B cell (primary cell): ENCODE measurements around the gene MRAP2. TPM values are rescaled to one million over a fixed set of nuclear protein-coding genes. Genes with fewer than 3 reads are reported as not detected.

Source experiments
- ATAC-seq: fragments of 200-7000 bp; cut with Tn5 transposase; one replicate; pipeline ENCODE4 v1.10.0; 2021; ENCODE audit warnings: low read depth, mild to moderate bottlenecking, moderate number of reproducible peaks, moderate library complexity
- CTCF ChIA-PET: fragments of 350-600 bp; sonication (Branson Sonifier 250); formaldehyde crosslinking; loops from one replicate; lab custom pipeline; 2021; ENCODE audit warnings: antibody characterized with exemption, inconsistent platforms; lab: Charles Lee
- POLR2A ChIA-PET: fragments of 350-600 bp; sonication (Branson Sonifier 250); formaldehyde crosslinking; loops from one replicate; lab custom pipeline; 2021; ENCODE audit warnings: antibody characterized with exemption; lab: Charles Lee
- DNase-seq: peaks from one replicate; pipeline ENCODE4 v3.0.0; 2013
- H2AFZ ChIP-seq: 2 replicates; pipeline ENCODE4 v1.6.1; 2012; ENCODE audit warnings: mild to moderate bottlenecking, low read depth, low read length; ENCODE audit not compliant: insufficient read depth, poor library complexity, severe bottlenecking
- H3K27ac ChIP-seq, 2 donors: 1 replicate in 1 of 2; 2 replicates in 1 of 2; pipeline ENCODE4 v1.5.1; 2012 to 2013; ENCODE audit warnings: low read length in 2 of 2, mild to moderate bottlenecking in 2 of 2, moderate library complexity in 1 of 2
- H3K27me3 ChIP-seq, 4 experiments: fragments of 200-600 bp in 1 of 4; sonication (generic) in 1 of 4; replicated peaks in 1 of 4; 1 replicate in 2 of 4; 2 replicates in 2 of 4; pipeline versions ENCODE4 v1.6.1 to v1.7.0; 2013 to 2016; ENCODE audit warnings: low read length in 3 of 4, mild to moderate bottlenecking in 2 of 4, mixed read lengths in 1 of 4, moderate library complexity in 1 of 4; ENCODE audit not compliant: insufficient read depth in 4 of 4, control insufficient read depth in 3 of 4; ENCODE audit errors: control extremely low read depth in 1 of 4
- H3K36me3 ChIP-seq, 2 experiments: replicated peaks in 1 of 2; 1 replicate in 1 of 2; 2 replicates in 1 of 2; pipeline versions ENCODE4 v1.6.1 to v1.7.1; 2013; ENCODE audit warnings: low read length in 1 of 2; ENCODE audit not compliant: insufficient read depth in 2 of 2, control insufficient read depth in 1 of 2; ENCODE audit errors: control extremely low read depth in 1 of 2, extremely low read depth in 1 of 2
- H3K4me1 ChIP-seq, 2 donors: fragments of 200-600 bp in 1 of 2; sonication (generic) in 1 of 2; 1 replicate in 1 of 2; 2 replicates in 1 of 2; pipeline versions ENCODE4 v1.5.1 to v1.6.1; 2013 to 2017; ENCODE audit warnings: low read length in 2 of 2; ENCODE audit not compliant: control insufficient read depth in 2 of 2, insufficient read depth in 2 of 2
- H3K4me2 ChIP-seq: replicated peaks from 2 replicates; pipeline ENCODE3; 2012; ENCODE audit warnings: mild to moderate bottlenecking, low read depth, low read length; ENCODE audit not compliant: poor library complexity, severe bottlenecking
- H3K4me3 ChIP-seq, 5 experiments: fragments of 200-600 bp in 1 of 5; sonication (generic) in 1 of 5; 1 replicate in 3 of 5; 2 replicates in 2 of 5; pipeline versions ENCODE4 v1.5.1 to v1.7.0; 2011 to 2016; ENCODE audit warnings: low read length in 4 of 5, mild to moderate bottlenecking in 4 of 5, low read depth in 2 of 5, control low read depth in 1 of 5, moderate library complexity in 1 of 5; ENCODE audit not compliant: insufficient read depth in 1 of 5; ENCODE audit errors: control extremely low read depth in 1 of 5, extremely low read depth in 1 of 5
- H3K79me2 ChIP-seq: fragments of 200-600 bp; sonication (generic); one replicate; pipeline ENCODE4 v1.6.0; 2016; ENCODE audit warnings: low read length; ENCODE audit not compliant: control insufficient read depth, insufficient read depth
- H3K9ac ChIP-seq: fragments of 200-600 bp; sonication (generic); 2 replicates; pipeline ENCODE4 v1.6.1; 2017; ENCODE audit warnings: mild to moderate bottlenecking, low read length, moderate library complexity
- H3K9me3 ChIP-seq, 3 donors: one replicate each; pipeline versions ENCODE4 v1.6.1 to v1.7.1; 2013; ENCODE audit warnings: low read length in 2 of 3; ENCODE audit not compliant: control insufficient read depth in 2 of 3, insufficient read depth in 1 of 3; ENCODE audit errors: control extremely low read depth in 1 of 3
- H4K20me1 ChIP-seq: 2 replicates; pipeline ENCODE4 v1.6.0; 2012; ENCODE audit warnings: mild to moderate bottlenecking, low read length; ENCODE audit not compliant: insufficient read depth, control insufficient read depth, poor library complexity, severe bottlenecking
- H3K27ac Mint-ChIP-seq: one replicate; pipeline ENCODE4 v1.8.0; 2021; ENCODE audit warnings: mixed read lengths
- H3K27me3 Mint-ChIP-seq: one replicate; pipeline ENCODE4 v1.8.0; 2021; ENCODE audit warnings: mixed read lengths
- H3K4me1 Mint-ChIP-seq: one replicate; pipeline ENCODE4 v1.8.0; 2021; ENCODE audit warnings: mixed read lengths
- H3K4me3 Mint-ChIP-seq: one replicate; pipeline ENCODE4 v1.8.0; 2021; ENCODE audit warnings: mixed read lengths
- H3K9me3 Mint-ChIP-seq: one replicate; pipeline ENCODE4 v1.8.0; 2022; ENCODE audit warnings: mixed read lengths; ENCODE audit not compliant: insufficient read depth
- EZH2 ChIP-seq: IDR thresholded peaks from 2 replicates; pipeline ENCODE4 v1.6.1; 2012; ENCODE audit warnings: borderline replicate concordance, low read depth, mild to moderate bottlenecking, moderate library complexity, low read length; ENCODE audit not compliant: insufficient read depth, poor library complexity, severe bottlenecking
- WGBS: methylation state at CpG from one replicate; pipeline ENCODE4 v1.1.5; 2013; ENCODE audit warnings: missing lambda C conversion rate; ENCODE audit not compliant: insufficient coverage; 5-methylcytosine and 5-hydroxymethylcytosine counted together
- intact Hi-C: fragments of 100-400 bp; cut with micrococcal nuclease; formaldehyde crosslinking; loops from one replicate; pipeline ENCODE4 v1.10.0; 2022
- polyA plus RNA-seq: library from polyadenylated mRNA; depleted of rRNA; stranded (reverse); fragments of >200 nt; gene quantifications from 2 replicates; pipeline ENCODE4 v1.2.3, GENCODE V29; 2012
- total RNA-seq, 2 donors: library from RNA; stranded (reverse); fragments of 120-200 nt in 1 of 2; gene quantifications; 1 replicate in 1 of 2; 2 replicates in 1 of 2; pipeline versions ENCODE4 v1.2.3 to v1.2.4, GENCODE V29; 2013 to 2022
- TF ChIP-seq, protein P1 (sequence below): fragments of 200-600 bp; IDR thresholded peaks from one replicate; pipeline ENCODE4 v1.8.0; 2022; ENCODE audit warnings: antibody characterized with exemption, mild to moderate bottlenecking

MRAP2 gene
- total and polyA plus RNA-seq, 2 donors (not counting 1 experiment from before 2014, with no cell fraction given): not detected

DNA sequence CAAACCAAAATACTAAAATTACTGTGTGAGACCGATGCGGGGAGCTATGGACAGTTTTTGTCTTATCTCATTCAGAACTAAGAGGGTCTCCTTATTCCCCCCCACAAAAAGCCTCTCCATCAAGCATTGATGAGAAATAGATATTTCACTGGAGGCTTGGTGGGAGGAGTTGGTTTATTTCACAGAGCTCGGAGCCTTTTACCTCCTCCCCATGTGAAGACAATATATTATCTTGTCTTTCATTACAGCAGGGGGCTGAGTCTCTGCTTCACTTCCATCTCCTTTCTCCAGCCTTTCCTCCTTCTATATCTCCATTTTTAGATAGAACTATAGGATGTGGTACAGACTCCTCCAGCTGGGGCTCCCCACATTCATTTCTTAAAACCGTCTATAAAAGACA is 29.9 kb upstream of the MRAP2 start:
- Histone ChIP-seq H3K79me2 (no peaks in the 10 kb centered on the region), H3K27me3 (no peaks in the 10 kb centered on the region), H3K27ac (no peak overlapping the region), H4K20me1 (no peaks in the 10 kb centered on the region), H3K4me2 (no peak overlapping the region), H3K9me3 (no peaks in the 10 kb centered on the region), H3K4me3 (no peak overlapping the region), H3K36me3 (no peaks in the 10 kb centered on the region), H2AFZ (no peak overlapping the region), H3K4me1 (no peaks in the 10 kb centered on the region), H3K9ac (no peak overlapping the region)
- no peak for ATAC-seq
- Mint-ChIP-seq H3K4me3 (no peak overlapping the region), H3K4me1 (no peaks in the 10 kb centered on the region), H3K27ac (no peak overlapping the region), H3K9me3 (no peaks in the 10 kb centered on the region), H3K27me3 (peaks cover 18% of the 10 kb centered on the region)
- intact Hi-C loops: no loop called here
- ChIA-PET CTCF (no interaction called here), POLR2A (no interaction called here)
- DNase-seq: no peak
- WGBS: no CpG with 5 or more reads among the region's 4 CpGs
- TF ChIP-seq, protein P1, sequence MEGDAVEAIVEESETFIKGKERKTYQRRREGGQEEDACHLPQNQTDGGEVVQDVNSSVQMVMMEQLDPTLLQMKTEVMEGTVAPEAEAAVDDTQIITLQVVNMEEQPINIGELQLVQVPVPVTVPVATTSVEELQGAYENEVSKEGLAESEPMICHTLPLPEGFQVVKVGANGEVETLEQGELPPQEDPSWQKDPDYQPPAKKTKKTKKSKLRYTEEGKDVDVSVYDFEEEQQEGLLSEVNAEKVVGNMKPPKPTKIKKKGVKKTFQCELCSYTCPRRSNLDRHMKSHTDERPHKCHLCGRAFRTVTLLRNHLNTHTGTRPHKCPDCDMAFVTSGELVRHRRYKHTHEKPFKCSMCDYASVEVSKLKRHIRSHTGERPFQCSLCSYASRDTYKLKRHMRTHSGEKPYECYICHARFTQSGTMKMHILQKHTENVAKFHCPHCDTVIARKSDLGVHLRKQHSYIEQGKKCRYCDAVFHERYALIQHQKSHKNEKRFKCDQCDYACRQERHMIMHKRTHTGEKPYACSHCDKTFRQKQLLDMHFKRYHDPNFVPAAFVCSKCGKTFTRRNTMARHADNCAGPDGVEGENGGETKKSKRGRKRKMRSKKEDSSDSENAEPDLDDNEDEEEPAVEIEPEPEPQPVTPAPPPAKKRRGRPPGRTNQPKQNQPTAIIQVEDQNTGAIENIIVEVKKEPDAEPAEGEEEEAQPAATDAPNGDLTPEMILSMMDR: no peak
- TF ChIP-seq EZH2: no peak

GRCh38 chr6:84007871-84008270 is 25.7 kb upstream of the MRAP2 start:
- Mint-ChIP-seq H3K4me3 (no peak overlapping the region), H3K9me3 (no peaks in the 10 kb centered on the region), H3K27ac (no peak overlapping the region), H3K4me1 (no peaks in the 10 kb centered on the region), H3K27me3 (peaks cover 11% of the 10 kb centered on the region)
- ATAC-seq (no peak), DNase-seq (no peak)
- Histone ChIP-seq H4K20me1 (no peaks in the 10 kb centered on the region), H3K4me2 (no peak overlapping the region), H3K4me1 (no peaks in the 10 kb centered on the region), H3K27ac (no peak overlapping the region), H3K4me3 (no peak overlapping the region), H3K9me3 (no peaks in the 10 kb centered on the region), H3K27me3 (peaks cover 0 to 3% (median 0%) of the 10 kb centered on the region in 4 experiments), H3K9ac (no peak overlapping the region), H3K79me2 (no peaks in the 10 kb centered on the region), H2AFZ (no peak overlapping the region), H3K36me3 (no peaks in the 10 kb centered on the region)
- intact Hi-C loops: no loop called here
- no peak for TF ChIP-seq EZH2
- TF ChIP-seq, protein P1: no peak
- ChIA-PET POLR2A (no interaction called here), CTCF (no interaction called here)
- 56% methylated on average over 2 of the region's 5 CpGs for WGBS
